Posterior cingulate gyrus (tissue), 11 donors: ENCODE measurements around the gene GCNT2.
"Not testable (repeated sequence)": the region's sequence is repeated elsewhere in the genome, so short reads cannot be mapped to it uniquely, and the experiment has no call there.

Experiments used
- DNase-seq, 10 donors: peaks; one replicate each; pipeline versions ENCODE4 v3.0.0 to v3.0.0-alpha.2; 2020 to 2021; ENCODE audit warnings: mixed read lengths in 3 of 10
- intact Hi-C: fragments of 100-400 bp; cut with DNase I; formaldehyde crosslinking; loops from one replicate; pipeline ENCODE4 v1.15.1; 2023

GCNT2 gene

GRCh38 chr6:10511477-10511876 is 9.7 kb upstream of the GCNT2 start:
- no peak for DNase-seq
- intact Hi-C loops: loop anchor here (2.0 to 10.0 kb wide), 2 partner anchors 183 to 233 kb away; partner anchors contain the start of genes C6orf52, PAK1IP1 and TMEM14B

GRCh38 chr6:10513544-10513943 is 7.6 kb upstream of the GCNT2 start:
- DNase-seq: peak in 1 of 10 donors; percentile 7
- intact Hi-C loops: loop anchor here (10.0 kb wide), 1 partner anchor 231 kb away; the partner anchor contains the start of gene TMEM14B

- intact Hi-C loops: loop anchor here (10.0 kb wide), 1 partner anchor 231 kb away; the partner anchor contains the start of gene TMEM14B
Observed at GRCh38 chr6:10514049-10514780, 6.9 kb upstream of the GCNT2 start.

GRCh38 chr6:10516953-10517352 is 4.2 kb upstream of the GCNT2 start:
- intact Hi-C loops: loop anchor here (10.0 kb wide), 1 partner anchor 228 kb away; the partner anchor contains the start of gene TMEM14B
- DNase-seq: no peak

More at GRCh38 chr6:10514049-10514780, 6.9 kb upstream of the GCNT2 start:
- peak in 1 of 10 donors; percentile 7 for DNase-seq

GRCh38 chr6:10518557-10519407 is 2.4 kb upstream of the GCNT2 start:
- no peak for DNase-seq
- intact Hi-C loops: loop anchor here (10.0 kb wide), 1 partner anchor 226 kb away; the partner anchor contains the start of gene TMEM14B

- DNase-seq: not testable (repeated sequence)
- intact Hi-C loops: loop anchor here (10.0 kb wide), 1 partner anchor 225 kb away; the partner anchor contains the start of gene TMEM14B
Observed at GRCh38 chr6:10519408-10519697, 1.8 kb upstream of the GCNT2 start.

- no peak for DNase-seq
- intact Hi-C loops: no loop called here
Observed at GRCh38 chr6:10520468-10520867, 683 bp upstream of the GCNT2 start.

- intact Hi-C loops: no loop called here
- DNase-seq: no peak
Observed at GRCh38 chr6:10522929-10523573, 1.9 kb downstream of the GCNT2 start.

GRCh38 chr6:10526156-10526555 is 5.0 kb downstream of the GCNT2 start:
- no peak for DNase-seq
- intact Hi-C loops: no loop called here

GRCh38 chr6:10528158-10528981 is 7.2 kb downstream of the GCNT2 start:
- intact Hi-C loops: no loop called here
- no peak for DNase-seq

- intact Hi-C loops: no loop called here
- no peak for DNase-seq
Observed at GRCh38 chr6:10529231-10529801, 8.2 kb downstream of the GCNT2 start.

- DNase-seq, intact Hi-C loops: not testable (repeated sequence)
Observed at GRCh38 chr6:10529828-10530374, 8.8 kb downstream of the GCNT2 start.

- DNase-seq: no peak
- intact Hi-C loops: no loop called here
Observed at GRCh38 chr6:10531503-10531902, 10.4 kb downstream of the GCNT2 start.

- intact Hi-C loops: no loop called here
- no peak for DNase-seq
Observed at GRCh38 chr6:10531942-10532341, 10.8 kb downstream of the GCNT2 start.

- no peak for DNase-seq
- intact Hi-C loops: no loop called here
Observed at GRCh38 chr6:10532392-10532791, 11.2 kb downstream of the GCNT2 start.

- intact Hi-C loops: no loop called here
- DNase-seq: no peak
Observed at GRCh38 chr6:10534419-10534762, 13.2 kb downstream of the GCNT2 start.

- intact Hi-C loops: no loop called here
- DNase-seq: no peak
Observed at GRCh38 chr6:10535193-10535592, 14.0 kb downstream of the GCNT2 start.

GRCh38 chr6:10537726-10538125 is 16.6 kb downstream of the GCNT2 start:
- DNase-seq: peak in 1 of 10 donors; percentile 40
- intact Hi-C loops: no loop called here

- DNase-seq: no peak
- intact Hi-C loops: no loop called here
Observed at GRCh38 chr6:10540073-10540746, 19.1 kb downstream of the GCNT2 start.
